ENCODE results near the gene CALCOCO2. TPM values are rescaled to one million over a fixed set of nuclear protein-coding genes. Genes with fewer than 3 reads are reported as not detected.

The CALCOCO2 gene
- total and polyA plus RNA-seq, 2 of the 13 experiments (the other 11 are each of a cell fraction or from before 2014, with no cell fraction given) = 72.9 to 111 TPM

DNA sequence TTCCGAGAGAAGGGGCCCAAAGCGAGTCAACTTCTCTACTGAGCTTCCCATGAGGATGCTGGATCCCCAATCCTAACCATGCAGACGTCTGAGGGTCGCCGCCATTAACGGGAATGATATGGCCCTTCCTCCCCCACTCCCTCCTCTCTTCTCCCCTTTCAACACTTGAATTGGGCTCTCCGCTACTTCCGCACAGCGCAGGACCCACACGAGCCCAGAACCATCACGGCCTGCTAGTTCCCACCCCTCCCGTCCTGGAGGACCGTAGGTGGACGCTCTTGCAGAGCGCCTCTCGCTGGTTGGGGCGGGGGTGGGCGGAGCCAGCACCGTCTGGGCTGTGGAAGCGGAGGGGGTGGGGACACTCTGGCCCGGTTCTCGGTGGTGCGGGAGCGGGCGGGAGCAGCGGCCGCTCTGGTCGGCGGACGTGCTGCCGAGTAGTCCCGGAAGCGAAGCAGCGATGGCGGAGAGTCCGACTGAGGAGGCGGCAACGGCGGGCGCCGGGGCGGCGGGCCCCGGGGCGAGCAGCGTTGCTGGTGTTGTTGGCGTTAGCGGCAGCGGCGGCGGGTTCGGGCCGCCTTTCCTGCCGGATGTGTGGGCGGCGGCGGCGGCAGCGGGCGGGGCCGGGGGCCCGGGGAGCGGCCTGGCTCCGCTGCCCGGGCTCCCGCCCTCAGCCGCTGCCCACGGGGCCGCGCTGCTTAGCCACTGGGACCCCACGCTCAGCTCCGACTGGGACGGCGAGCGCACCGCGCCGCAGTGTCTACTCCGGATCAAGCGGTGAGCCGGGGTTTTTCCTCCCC, 77.4 kb downstream of the CALCOCO2 start, which contains the start of gene UBE2Z (continued):
- TF ChIP-seq, protein P1, sequence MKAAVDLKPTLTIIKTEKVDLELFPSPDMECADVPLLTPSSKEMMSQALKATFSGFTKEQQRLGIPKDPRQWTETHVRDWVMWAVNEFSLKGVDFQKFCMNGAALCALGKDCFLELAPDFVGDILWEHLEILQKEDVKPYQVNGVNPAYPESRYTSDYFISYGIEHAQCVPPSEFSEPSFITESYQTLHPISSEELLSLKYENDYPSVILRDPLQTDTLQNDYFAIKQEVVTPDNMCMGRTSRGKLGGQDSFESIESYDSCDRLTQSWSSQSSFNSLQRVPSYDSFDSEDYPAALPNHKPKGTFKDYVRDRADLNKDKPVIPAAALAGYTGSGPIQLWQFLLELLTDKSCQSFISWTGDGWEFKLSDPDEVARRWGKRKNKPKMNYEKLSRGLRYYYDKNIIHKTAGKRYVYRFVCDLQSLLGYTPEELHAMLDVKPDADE (CRISPR knock-in tag; IDR thresholded peaks at IDR 0.05) = peak; percentile 93; the same call in 1 of the 2 replicates
- TF ChIP-seq DPF2 (CRISPR knock-in tag; IDR thresholded peaks at IDR 0.05; ENCODE audit: borderline replicate concordance, low read depth) (peak; percentile 36; the same call in 1 of the 2 replicates), KDM3A (CRISPR knock-in tag; IDR thresholded peaks at IDR 0.05; ENCODE audit: low read depth) (peak; percentile 98), ZFP90 (CRISPR knock-in tag; IDR thresholded peaks at IDR 0.05; ENCODE audit: borderline replicate concordance) (peak; percentile 89), ZNF546 (CRISPR knock-in tag; conservative IDR thresholded peaks at IDR 0.05) (peak; percentile 59; the same call in 1 of the 2 replicates), GLI4 (CRISPR knock-in tag; IDR thresholded peaks at IDR 0.05; ENCODE audit: borderline replicate concordance) (no peak; the same call in 1 of the 2 replicates), HES4 (CRISPR knock-in tag; IDR thresholded peaks at IDR 0.05; ENCODE audit: borderline replicate concordance) (no peak), ZNF33A (CRISPR knock-in tag; IDR thresholded peaks at IDR 0.05; ENCODE audit: borderline replicate concordance) (no peak), NR2F6 (IDR thresholded peaks at IDR 0.05) (no peak), NR2F6 (CRISPR knock-in tag; IDR thresholded peaks at IDR 0.05) (peak; percentile 49), ZNF431 (CRISPR knock-in tag; IDR thresholded peaks at IDR 0.05; ENCODE audit: borderline replicate concordance, low read depth) (no peak), ZNF432 (CRISPR knock-in tag; IDR thresholded peaks at IDR 0.05; ENCODE audit: borderline replicate concordance) (no peak), ZNF737 (CRISPR knock-in tag; IDR thresholded peaks at IDR 0.05; ENCODE audit: borderline replicate concordance) (0 out of 2 replicates have a peak, but pooled peaks have one; percentile 86), ZNF550 (CRISPR knock-in tag; IDR thresholded peaks at IDR 0.05; ENCODE audit: borderline replicate concordance) (no peak), GFI1 (CRISPR knock-in tag; IDR thresholded peaks at IDR 0.05; ENCODE audit: borderline replicate concordance) (peak; percentile 83), NR2F2 (IDR thresholded peaks at IDR 0.05; ENCODE audit: borderline replicate concordance, low read depth) (peak; percentile 14; the same call in 1 of the 2 replicates), ATM (IDR thresholded peaks at IDR 0.05; ENCODE audit: borderline replicate concordance) (no peak), SOX5 (CRISPR knock-in tag; IDR thresholded peaks at IDR 0.05; ENCODE audit: borderline replicate concordance) (peak; percentile 77)
- TF ChIP-seq, protein P2, sequence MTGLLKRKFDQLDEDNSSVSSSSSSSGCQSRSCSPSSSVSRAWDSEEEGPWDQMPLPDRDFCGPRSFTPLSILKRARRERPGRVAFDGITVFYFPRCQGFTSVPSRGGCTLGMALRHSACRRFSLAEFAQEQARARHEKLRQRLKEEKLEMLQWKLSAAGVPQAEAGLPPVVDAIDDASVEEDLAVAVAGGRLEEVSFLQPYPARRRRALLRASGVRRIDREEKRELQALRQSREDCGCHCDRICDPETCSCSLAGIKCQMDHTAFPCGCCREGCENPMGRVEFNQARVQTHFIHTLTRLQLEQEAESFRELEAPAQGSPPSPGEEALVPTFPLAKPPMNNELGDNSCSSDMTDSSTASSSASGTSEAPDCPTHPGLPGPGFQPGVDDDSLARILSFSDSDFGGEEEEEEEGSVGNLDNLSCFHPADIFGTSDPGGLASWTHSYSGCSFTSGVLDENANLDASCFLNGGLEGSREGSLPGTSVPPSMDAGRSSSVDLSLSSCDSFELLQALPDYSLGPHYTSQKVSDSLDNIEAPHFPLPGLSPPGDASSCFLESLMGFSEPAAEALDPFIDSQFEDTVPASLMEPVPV (CRISPR knock-in tag; IDR thresholded peaks at IDR 0.05) = peak; percentile 70; the same call in 1 of the 2 replicates
- TF ChIP-seq, protein P3, sequence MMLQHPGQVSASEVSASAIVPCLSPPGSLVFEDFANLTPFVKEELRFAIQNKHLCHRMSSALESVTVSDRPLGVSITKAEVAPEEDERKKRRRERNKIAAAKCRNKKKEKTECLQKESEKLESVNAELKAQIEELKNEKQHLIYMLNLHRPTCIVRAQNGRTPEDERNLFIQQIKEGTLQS (CRISPR knock-in tag; IDR thresholded peaks at IDR 0.05) = peak; percentile 68; the same call in 1 of the 2 replicates
- TF ChIP-seq, protein P4, sequence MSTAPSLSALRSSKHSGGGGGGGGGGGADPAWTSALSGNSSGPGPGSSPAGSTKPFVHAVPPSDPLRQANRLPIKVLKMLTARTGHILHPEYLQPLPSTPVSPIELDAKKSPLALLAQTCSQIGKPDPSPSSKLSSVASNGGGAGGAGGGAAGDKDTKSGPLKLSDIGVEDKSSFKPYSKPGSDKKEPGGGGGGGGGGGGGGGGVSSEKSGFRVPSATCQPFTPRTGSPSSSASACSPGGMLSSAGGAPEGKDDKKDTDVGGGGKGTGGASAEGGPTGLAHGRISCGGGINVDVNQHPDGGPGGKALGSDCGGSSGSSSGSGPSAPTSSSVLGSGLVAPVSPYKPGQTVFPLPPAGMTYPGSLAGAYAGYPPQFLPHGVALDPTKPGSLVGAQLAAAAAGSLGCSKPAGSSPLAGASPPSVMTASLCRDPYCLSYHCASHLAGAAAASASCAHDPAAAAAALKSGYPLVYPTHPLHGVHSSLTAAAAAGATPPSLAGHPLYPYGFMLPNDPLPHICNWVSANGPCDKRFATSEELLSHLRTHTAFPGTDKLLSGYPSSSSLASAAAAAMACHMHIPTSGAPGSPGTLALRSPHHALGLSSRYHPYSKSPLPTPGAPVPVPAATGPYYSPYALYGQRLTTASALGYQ (CRISPR knock-in tag; IDR thresholded peaks at IDR 0.05) = peak; percentile 72
- TF ChIP-seq, protein P5, sequence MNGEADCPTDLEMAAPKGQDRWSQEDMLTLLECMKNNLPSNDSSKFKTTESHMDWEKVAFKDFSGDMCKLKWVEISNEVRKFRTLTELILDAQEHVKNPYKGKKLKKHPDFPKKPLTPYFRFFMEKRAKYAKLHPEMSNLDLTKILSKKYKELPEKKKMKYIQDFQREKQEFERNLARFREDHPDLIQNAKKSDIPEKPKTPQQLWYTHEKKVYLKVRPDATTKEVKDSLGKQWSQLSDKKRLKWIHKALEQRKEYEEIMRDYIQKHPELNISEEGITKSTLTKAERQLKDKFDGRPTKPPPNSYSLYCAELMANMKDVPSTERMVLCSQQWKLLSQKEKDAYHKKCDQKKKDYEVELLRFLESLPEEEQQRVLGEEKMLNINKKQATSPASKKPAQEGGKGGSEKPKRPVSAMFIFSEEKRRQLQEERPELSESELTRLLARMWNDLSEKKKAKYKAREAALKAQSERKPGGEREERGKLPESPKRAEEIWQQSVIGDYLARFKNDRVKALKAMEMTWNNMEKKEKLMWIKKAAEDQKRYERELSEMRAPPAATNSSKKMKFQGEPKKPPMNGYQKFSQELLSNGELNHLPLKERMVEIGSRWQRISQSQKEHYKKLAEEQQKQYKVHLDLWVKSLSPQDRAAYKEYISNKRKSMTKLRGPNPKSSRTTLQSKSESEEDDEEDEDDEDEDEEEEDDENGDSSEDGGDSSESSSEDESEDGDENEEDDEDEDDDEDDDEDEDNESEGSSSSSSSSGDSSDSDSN (CRISPR knock-in tag; IDR thresholded peaks at IDR 0.05) = peak; percentile 91
